ENCODE results near the gene SYNM.
"Not testable (repeated sequence)": the region's sequence is repeated elsewhere in the genome, so short reads cannot be mapped to it uniquely, and the experiment has no call there.

The SYNM gene

DNA sequence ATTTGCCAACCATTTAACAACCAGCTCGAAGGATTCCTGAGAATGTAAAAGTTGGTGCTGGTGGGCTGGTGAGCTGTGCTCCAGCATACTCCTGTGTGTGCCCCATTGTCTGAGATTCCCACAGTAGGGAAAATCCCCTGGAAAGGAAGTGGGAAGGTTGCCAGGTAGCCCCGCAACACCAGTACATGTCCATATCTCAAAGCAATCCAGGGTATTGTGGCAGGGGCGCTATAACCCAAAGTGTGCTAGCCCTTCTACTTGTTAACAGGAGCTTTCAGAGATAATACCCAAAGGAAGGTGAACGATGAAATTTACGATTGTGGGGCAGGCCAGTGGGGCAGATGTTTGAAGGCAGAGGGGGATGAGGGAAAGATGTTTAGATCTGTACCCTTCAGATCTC, 42.7 kb upstream of the SYNM start:
- H3K9ac ChIP-seq (ENCODE audit: insufficient read length, low read depth), result no peak overlapping the region
- H3K4me1 ChIP-seq (ENCODE audit: insufficient read depth, insufficient read length), result no peaks in the 10 kb centered on the region
- H3K9me3 ChIP-seq (ENCODE audit: insufficient read depth, low read length), result no peaks in the 10 kb centered on the region
- H3K4me3 ChIP-seq (ENCODE audit: insufficient read length, low read depth), result no peak overlapping the region
- DNase-seq (ENCODE audit: low read depth, low spot score), result no peak
- H3K27me3 ChIP-seq (ENCODE audit: insufficient read depth, insufficient read length), result no peaks in the 10 kb centered on the region
- no peaks in the 10 kb centered on the region for H3K36me3 ChIP-seq (ENCODE audit: insufficient read depth, insufficient read length, low read length)
- TF ChIP-seq ZNF274 (IDR thresholded peaks at IDR 0.05; ENCODE audit: low read depth, low read length), result no peak
- TF ChIP-seq YY1 (IDR thresholded peaks at IDR 0.05; ENCODE audit: insufficient read depth, insufficient read length), result no peak
- TF ChIP-seq SUZ12 (IDR thresholded peaks at IDR 0.05; ENCODE audit: extremely low read depth, insufficient read depth, insufficient read length), result no peak

DNA sequence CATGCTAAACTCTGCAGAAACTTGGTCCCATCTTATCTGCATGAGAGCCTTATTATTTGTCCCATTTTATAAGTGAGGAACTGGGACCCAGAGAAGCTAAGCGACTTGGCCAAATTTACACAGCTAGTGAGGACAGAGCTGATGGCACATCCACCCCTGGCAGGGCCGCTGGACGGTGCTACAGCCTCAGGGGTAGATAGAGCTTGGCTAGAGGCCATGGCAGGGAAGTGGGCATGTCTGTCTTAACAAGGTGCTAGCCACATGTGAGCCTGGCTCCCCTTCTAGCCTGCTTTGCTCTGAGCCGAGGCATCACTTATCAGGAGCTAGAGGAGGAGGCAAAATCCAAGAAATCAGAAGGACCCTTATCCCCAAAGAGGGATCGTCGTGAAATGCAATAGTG, 36.7 kb upstream of the SYNM start:
- H3K27me3 ChIP-seq (ENCODE audit: insufficient read depth, insufficient read length), result no peaks in the 10 kb centered on the region
- TF ChIP-seq YY1 (IDR thresholded peaks at IDR 0.05; ENCODE audit: insufficient read depth, insufficient read length) (no peak), ZNF274 (IDR thresholded peaks at IDR 0.05; ENCODE audit: low read depth, low read length) (no peak), SUZ12 (IDR thresholded peaks at IDR 0.05; ENCODE audit: extremely low read depth, insufficient read depth, insufficient read length) (no peak)
- no peaks in the 10 kb centered on the region for H3K9me3 ChIP-seq (ENCODE audit: insufficient read depth, low read length)
- no peak overlapping the region for H3K9ac ChIP-seq (ENCODE audit: insufficient read length, low read depth)
- H3K4me1 ChIP-seq (ENCODE audit: insufficient read depth, insufficient read length), result no peaks in the 10 kb centered on the region
- no peak overlapping the region for H3K4me3 ChIP-seq (ENCODE audit: insufficient read length, low read depth)
- DNase-seq (ENCODE audit: low read depth, low spot score), result no peak
- no peaks in the 10 kb centered on the region for H3K36me3 ChIP-seq (ENCODE audit: insufficient read depth, insufficient read length, low read length)

DNA sequence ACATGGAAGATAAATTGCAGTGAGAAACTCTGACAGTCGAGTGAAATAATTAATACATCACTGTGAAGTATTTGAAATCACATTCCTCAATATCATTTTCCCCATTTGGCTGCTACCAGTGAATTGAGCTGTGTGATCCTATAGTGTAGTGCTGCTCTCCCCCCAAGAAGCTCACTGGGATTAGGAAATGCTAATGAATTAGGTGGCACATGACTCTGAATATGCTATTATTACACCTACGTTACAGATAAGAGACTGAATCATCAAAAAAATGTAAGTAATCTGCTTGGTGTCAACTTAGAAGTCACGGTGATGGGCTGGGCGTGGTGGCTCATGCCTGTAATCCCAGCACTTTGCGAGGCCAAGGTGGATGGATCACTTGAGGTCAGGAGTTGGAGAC, 34.7 kb upstream of the SYNM start:
- H3K27me3 ChIP-seq (ENCODE audit: insufficient read depth, insufficient read length), result no peaks in the 10 kb centered on the region
- DNase-seq (ENCODE audit: low read depth, low spot score), result no peak
- no peaks in the 10 kb centered on the region for H3K4me1 ChIP-seq (ENCODE audit: insufficient read depth, insufficient read length)
- H3K4me3 ChIP-seq (ENCODE audit: insufficient read length, low read depth), result no peak overlapping the region
- H3K9me3 ChIP-seq (ENCODE audit: insufficient read depth, low read length), result no peaks in the 10 kb centered on the region
- no peak for TF ChIP-seq ZNF274 (IDR thresholded peaks at IDR 0.05; ENCODE audit: low read depth, low read length)
- TF ChIP-seq YY1 (IDR thresholded peaks at IDR 0.05; ENCODE audit: insufficient read depth, insufficient read length), result no peak
- TF ChIP-seq SUZ12 (IDR thresholded peaks at IDR 0.05; ENCODE audit: extremely low read depth, insufficient read depth, insufficient read length), result no peak
- H3K9ac ChIP-seq (ENCODE audit: insufficient read length, low read depth), result no peak overlapping the region
- no peaks in the 10 kb centered on the region for H3K36me3 ChIP-seq (ENCODE audit: insufficient read depth, insufficient read length, low read length)

DNA sequence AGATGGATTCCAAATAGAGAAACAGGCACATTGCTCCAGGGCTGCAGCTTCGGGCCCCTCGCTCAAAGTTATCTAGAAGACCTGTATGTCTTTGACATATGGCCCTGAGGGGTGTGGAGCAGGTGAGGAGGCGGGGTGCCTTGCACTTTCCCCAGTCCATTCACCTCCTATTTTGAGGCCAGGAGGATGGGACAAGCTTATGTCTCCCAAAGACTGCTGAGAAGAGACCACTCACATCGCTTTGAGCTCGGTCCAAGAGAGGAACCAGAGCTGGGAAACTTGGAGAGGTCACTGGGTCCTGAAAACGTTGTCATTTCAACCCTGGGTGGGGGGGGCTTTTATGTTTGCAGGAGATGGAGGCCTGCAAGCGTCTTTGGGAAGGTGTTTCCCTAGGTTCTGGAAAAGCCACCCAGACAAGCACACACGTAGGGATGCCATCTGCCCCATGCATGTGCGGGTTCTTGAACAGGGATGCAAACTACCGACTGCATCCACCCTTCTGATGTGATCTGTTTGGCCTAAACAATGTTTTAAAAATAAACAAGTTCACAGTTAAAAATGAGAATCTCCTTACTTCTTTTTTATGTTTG, 33.7 kb upstream of the SYNM start:
- no peak for DNase-seq (ENCODE audit: low read depth, low spot score)
- H3K9me3 ChIP-seq (ENCODE audit: insufficient read depth, low read length), result no peaks in the 10 kb centered on the region
- no peaks in the 10 kb centered on the region for H3K27me3 ChIP-seq (ENCODE audit: insufficient read depth, insufficient read length)
- TF ChIP-seq SUZ12 (IDR thresholded peaks at IDR 0.05; ENCODE audit: extremely low read depth, insufficient read depth, insufficient read length) (no peak), ZNF274 (IDR thresholded peaks at IDR 0.05; ENCODE audit: low read depth, low read length) (no peak)
- H3K4me1 ChIP-seq (ENCODE audit: insufficient read depth, insufficient read length), result no peaks in the 10 kb centered on the region
- H3K9ac ChIP-seq (ENCODE audit: insufficient read length, low read depth), result no peak overlapping the region
- no peak overlapping the region for H3K4me3 ChIP-seq (ENCODE audit: insufficient read length, low read depth)
- no peaks in the 10 kb centered on the region for H3K36me3 ChIP-seq (ENCODE audit: insufficient read depth, insufficient read length, low read length)

GRCh38 chr15:99073008-99073717, 31.7 kb upstream of the SYNM start:
- no peaks in the 10 kb centered on the region for H3K4me1 ChIP-seq (ENCODE audit: insufficient read depth, insufficient read length)
- no peak for DNase-seq (ENCODE audit: low read depth, low spot score)
- H3K36me3 ChIP-seq (ENCODE audit: insufficient read depth, insufficient read length, low read length), result no peaks in the 10 kb centered on the region
- H3K9me3 ChIP-seq (ENCODE audit: insufficient read depth, low read length), result no peaks in the 10 kb centered on the region
- H3K9ac ChIP-seq (ENCODE audit: insufficient read length, low read depth), result no peak overlapping the region
- no peak for TF ChIP-seq SUZ12 (IDR thresholded peaks at IDR 0.05; ENCODE audit: extremely low read depth, insufficient read depth, insufficient read length)
- TF ChIP-seq YY1 (IDR thresholded peaks at IDR 0.05; ENCODE audit: insufficient read depth, insufficient read length), result no peak
- TF ChIP-seq ZNF274 (IDR thresholded peaks at IDR 0.05; ENCODE audit: low read depth, low read length), result no peak
- no peaks in the 10 kb centered on the region for H3K27me3 ChIP-seq (ENCODE audit: insufficient read depth, insufficient read length)
- H3K4me3 ChIP-seq (ENCODE audit: insufficient read length, low read depth), result no peak overlapping the region

GRCh38 chr15:99074446-99074845, 30.4 kb upstream of the SYNM start:
- Histone ChIP-seq H3K4me1 (ENCODE audit: insufficient read depth, insufficient read length) (no peaks in the 10 kb centered on the region), H3K9ac (ENCODE audit: insufficient read length, low read depth) (no peak overlapping the region), H3K4me3 (ENCODE audit: insufficient read length, low read depth) (no peak overlapping the region), H3K36me3 (ENCODE audit: insufficient read depth, insufficient read length, low read length) (no peaks in the 10 kb centered on the region), H3K9me3 (ENCODE audit: insufficient read depth, low read length) (no peaks in the 10 kb centered on the region), H3K27me3 (ENCODE audit: insufficient read depth, insufficient read length) (no peaks in the 10 kb centered on the region)
- no peak for TF ChIP-seq YY1 (IDR thresholded peaks at IDR 0.05; ENCODE audit: insufficient read depth, insufficient read length)
- no peak for TF ChIP-seq ZNF274 (IDR thresholded peaks at IDR 0.05; ENCODE audit: low read depth, low read length)
- TF ChIP-seq SUZ12 (IDR thresholded peaks at IDR 0.05; ENCODE audit: extremely low read depth, insufficient read depth, insufficient read length), result no peak
- DNase-seq (ENCODE audit: low read depth, low spot score), result no peak

DNA sequence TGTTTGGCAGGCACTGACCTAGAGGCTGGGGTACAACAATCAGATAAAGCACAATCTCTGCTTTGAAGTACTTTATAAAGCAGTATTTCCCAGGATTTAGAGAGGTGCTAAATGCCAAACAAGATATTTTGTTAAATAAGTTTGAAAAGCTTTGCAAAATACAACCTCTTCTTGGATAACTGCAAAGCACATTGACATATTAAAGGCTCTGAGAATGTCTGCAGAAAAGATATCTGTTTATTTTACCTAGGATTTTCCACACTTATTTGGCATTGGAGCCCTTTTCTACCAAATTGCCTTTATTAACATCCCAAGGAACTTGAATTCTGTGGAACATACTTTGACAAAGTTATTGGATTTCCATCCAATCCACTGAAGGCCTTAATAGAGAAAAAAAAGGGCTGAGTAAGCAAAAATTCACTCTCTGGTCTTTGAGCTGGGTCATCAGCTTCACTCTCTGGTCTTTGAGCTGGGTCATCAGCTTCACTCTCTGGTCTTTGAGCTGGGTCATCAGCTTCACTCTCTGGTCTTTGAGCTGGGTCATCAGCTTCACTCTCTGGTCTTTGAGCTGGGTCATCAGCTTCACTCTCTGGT, 29.7 kb upstream of the SYNM start:
- H3K9me3 ChIP-seq (ENCODE audit: insufficient read depth, low read length); H3K9ac ChIP-seq (ENCODE audit: insufficient read length, low read depth); DNase-seq (ENCODE audit: low read depth, low spot score); H3K4me3 ChIP-seq (ENCODE audit: insufficient read length, low read depth); H3K4me1 ChIP-seq (ENCODE audit: insufficient read depth, insufficient read length); H3K27me3 ChIP-seq (ENCODE audit: insufficient read depth, insufficient read length); H3K36me3 ChIP-seq (ENCODE audit: insufficient read depth, insufficient read length, low read length): not testable (repeated sequence)

Measured in NT2/D1 (cell line).